NCI-H345 treated with DMSO at 0.1 percent for 48 hours (cell line): Measurements from ENCODE around the gene EBLN1.
A peak's percentile ranks its signal among the peaks of the same experiment; 100 is the strongest.
"Not testable (repeated sequence)": the region's sequence is repeated elsewhere in the genome, so short reads cannot be mapped to it uniquely, and the experiment has no call there.

Experiments used
- DNase-seq: peaks from one replicate; lab custom pipeline; 2025; ENCODE audit not compliant: unreplicated experiment; lab: John Stamatoyannopoulos, UW

Gene EBLN1

GRCh38 chr10:22228943-22229801 is 11.4 kb upstream of the EBLN1 start:
- DNase-seq = peak; percentile 53

GRCh38 chr10:22228167-22228938 is 10.5 kb upstream of the EBLN1 start:
- DNase-seq = no peak

- DNase-seq = no peak
Observed at GRCh38 chr10:22226599-22226998, 8.8 kb upstream of the EBLN1 start.

- no peak for DNase-seq
Observed at GRCh38 chr10:22222236-22223190, 4.7 kb upstream of the EBLN1 start.

- no peak for DNase-seq
Observed at GRCh38 chr10:22219308-22219707, 1.5 kb upstream of the EBLN1 start.

- no peak for DNase-seq
Observed at GRCh38 chr10:22218448-22218847, 633 bp upstream of the EBLN1 start.

- not testable (repeated sequence) for DNase-seq
Observed at GRCh38 chr10:22217084-22217483, 731 bp downstream of the EBLN1 start.

GRCh38 chr10:22210267-22210666 is 7.5 kb downstream of the EBLN1 start:
- no peak for DNase-seq

- no peak for DNase-seq
Observed at GRCh38 chr10:22193945-22194344, 23.9 kb downstream of the EBLN1 start.

GRCh38 chr10:22185586-22185985 is 32.2 kb downstream of the EBLN1 start:
- no peak for DNase-seq

- DNase-seq = no peak
Observed at GRCh38 chr10:22183771-22184461, 33.9 kb downstream of the EBLN1 start.

- no peak for DNase-seq
Observed at GRCh38 chr10:22180724-22181123, 37.1 kb downstream of the EBLN1 start.

- no peak for DNase-seq
Observed at GRCh38 chr10:22174442-22174841, 43.4 kb downstream of the EBLN1 start.

GRCh38 chr10:22171131-22171530 is 46.7 kb downstream of the EBLN1 start:
- DNase-seq = no peak

GRCh38 chr10:22170582-22170981 is 47.2 kb downstream of the EBLN1 start:
- DNase-seq = no peak

- DNase-seq = no peak
Observed at GRCh38 chr10:22159979-22160378, 57.8 kb downstream of the EBLN1 start.

GRCh38 chr10:22159180-22159579 is 58.6 kb downstream of the EBLN1 start:
- DNase-seq = no peak
